MCF 10A (cell line): ENCODE results near the gene DNAH2. TPM values are rescaled to one million over a fixed set of nuclear protein-coding genes. Genes with fewer than 3 reads are reported as not detected.

ENCODE experiments used
- BruUV-seq: library from RNA; stranded (reverse); fragments of 400-500 nt; replicated peaks from 2 replicates; lab custom pipeline; 2021; lab: Mats Ljungman, UMichigan
- CTCF ChIA-PET: fragments of 300-600 bp; sonication (Branson Sonifier 250); formaldehyde crosslinking; extraction: SDS; loops from one replicate; lab custom pipeline; 2021; ENCODE audit warnings: antibody characterized with exemption, inconsistent platforms; lab: Yijun Ruan, JAX
- POLR2A ChIA-PET: fragments of 300-600, 350-650 bp; sonication (Branson Sonifier 250); formaldehyde crosslinking; extraction: SDS; loops from one replicate; lab custom pipeline; 2020; ENCODE audit warnings: antibody characterized with exemption, inconsistent platforms; lab: Yijun Ruan, JAX
- DNase-seq: peaks from one replicate; pipeline ENCODE4 v3.0.0-alpha.2; 2018; ENCODE audit not compliant: unreplicated experiment
- H3K27ac Mint-ChIP-seq: one replicate; pipeline ENCODE4 v1.8.0; 2022; ENCODE audit warnings: mild to moderate bottlenecking, low read depth, mixed read lengths; ENCODE audit not compliant: unreplicated experiment
- H3K27me3 Mint-ChIP-seq: one replicate; pipeline ENCODE4 v1.8.0; 2022; ENCODE audit warnings: mixed read lengths; ENCODE audit not compliant: insufficient read depth, unreplicated experiment
- H3K36me3 Mint-ChIP-seq: one replicate; pipeline ENCODE4 v1.8.0; 2022; ENCODE audit warnings: mild to moderate bottlenecking, moderate library complexity, mixed read lengths; ENCODE audit not compliant: insufficient read depth, unreplicated experiment
- H3K4me1 Mint-ChIP-seq: one replicate; pipeline ENCODE4 v1.8.0; 2022; ENCODE audit warnings: mixed read lengths; ENCODE audit not compliant: insufficient read depth, unreplicated experiment
- H3K4me3 Mint-ChIP-seq: one replicate; pipeline ENCODE4 v1.8.0; 2022; ENCODE audit warnings: mild to moderate bottlenecking, moderate library complexity, mixed read lengths; ENCODE audit not compliant: unreplicated experiment
- H3K9me3 Mint-ChIP-seq: one replicate; pipeline ENCODE4 v1.8.0; 2022; ENCODE audit warnings: mixed read lengths; ENCODE audit not compliant: unreplicated experiment
- CTCF ChIP-seq: fragments of 200-600 bp; IDR thresholded peaks from one replicate; pipeline ENCODE4 v1.8.0; 2022; ENCODE audit warnings: antibody characterized with exemption, mild to moderate bottlenecking; ENCODE audit not compliant: unreplicated experiment
- intact Hi-C: fragments of 100-400 bp; cut with micrococcal nuclease; formaldehyde crosslinking; loops from 2 replicates; pipeline ENCODE4 v1.14.1; 2022
- total RNA-seq: library from RNA; stranded (reverse); gene quantifications from 2 replicates; pipeline ENCODE4 v1.2.3, GENCODE V29; 2022

Gene DNAH2
- total RNA-seq, 1 experiment from 2014 or later = 0.12 TPM

DNA sequence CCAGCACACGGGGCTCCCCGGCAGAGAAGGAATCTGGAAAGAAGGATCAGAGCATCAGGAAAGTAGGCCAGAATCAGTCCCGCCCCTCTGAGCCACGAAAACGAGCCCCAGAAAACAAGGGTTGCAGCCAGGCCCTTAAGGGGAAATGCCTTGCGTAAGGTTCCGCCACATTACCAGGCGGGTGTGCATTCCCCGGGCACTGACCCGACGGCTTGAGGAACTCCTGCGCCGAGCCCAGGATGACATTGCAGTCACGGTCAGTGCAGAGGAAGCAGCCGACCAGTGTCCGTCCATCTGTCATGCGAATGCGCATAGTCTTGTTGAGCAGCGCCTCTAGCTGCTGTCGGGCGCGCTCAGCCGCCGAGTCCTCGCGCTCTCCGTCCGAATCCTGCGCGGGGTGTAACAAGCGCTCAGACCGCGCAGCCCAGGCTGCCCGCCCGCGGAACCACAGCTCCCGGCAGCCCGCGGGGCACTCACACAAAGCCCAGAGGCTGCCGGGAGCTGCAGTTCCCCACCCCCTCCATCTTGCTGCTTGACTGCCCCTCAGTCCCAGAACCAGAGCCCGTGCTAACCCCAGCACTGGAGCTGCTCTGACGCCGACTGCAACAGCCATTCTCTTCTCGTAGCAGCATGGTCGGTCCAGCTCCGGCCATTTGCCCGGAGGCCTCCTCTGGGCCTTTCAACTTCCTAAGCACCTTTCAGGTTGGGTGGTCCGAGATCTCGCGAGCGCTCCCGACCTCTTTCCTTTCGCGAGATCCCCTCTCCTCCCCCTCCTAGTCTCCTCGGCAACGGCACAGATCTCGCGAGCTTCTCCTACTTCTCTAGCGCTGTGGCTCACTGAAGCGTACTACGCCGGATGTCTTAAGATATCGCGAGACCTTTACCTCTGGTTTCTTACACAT is 139.5 kb downstream of the DNAH2 start, which contains the start of gene NAA38:
TSS of gene NAA38 (minus strand) at position 749 of the 902 bp plus-strand sequence. CDS start at position 653, 96 bp downstream.
- Mint-ChIP-seq H3K27ac (no peak within 1 kb of the TSS), H3K27me3 (no peaks in the 10 kb centered on the region), H3K36me3 (peaks cover 15% of the 10 kb centered on the region), H3K4me1 (peaks cover 7% of the 10 kb centered on the region), H3K9me3 (no peaks in the 10 kb centered on the region), H3K4me3 (no peak within 1 kb of the TSS)
- DNase-seq = peak; percentile 99
- POLR2A ChIA-PET = interaction anchor here (0.6 to 3.1 kb wide), 37 partner anchors 10 to 421 kb away, joined by 3 to 70 read pairs (median 4); partner anchors contain the start of genes ALOX12B, CD68, CHD3 and CNTROB
- peak; percentile 22 for TF ChIP-seq CTCF
- TSS peak; percentile 95 for BruUV-seq
- CTCF ChIA-PET = interaction anchor here (0.6 to 1.1 kb wide), 14 partner anchors 12 to 565 kb away, joined by 3 to 8 read pairs (median 4); partner anchors contain the start of gene RNF227
- intact Hi-C loops = loop anchor here (1.0 kb wide), 3 partner anchors 23 to 114 kb away; partner anchors contain the start of gene KDM6B

DNA sequence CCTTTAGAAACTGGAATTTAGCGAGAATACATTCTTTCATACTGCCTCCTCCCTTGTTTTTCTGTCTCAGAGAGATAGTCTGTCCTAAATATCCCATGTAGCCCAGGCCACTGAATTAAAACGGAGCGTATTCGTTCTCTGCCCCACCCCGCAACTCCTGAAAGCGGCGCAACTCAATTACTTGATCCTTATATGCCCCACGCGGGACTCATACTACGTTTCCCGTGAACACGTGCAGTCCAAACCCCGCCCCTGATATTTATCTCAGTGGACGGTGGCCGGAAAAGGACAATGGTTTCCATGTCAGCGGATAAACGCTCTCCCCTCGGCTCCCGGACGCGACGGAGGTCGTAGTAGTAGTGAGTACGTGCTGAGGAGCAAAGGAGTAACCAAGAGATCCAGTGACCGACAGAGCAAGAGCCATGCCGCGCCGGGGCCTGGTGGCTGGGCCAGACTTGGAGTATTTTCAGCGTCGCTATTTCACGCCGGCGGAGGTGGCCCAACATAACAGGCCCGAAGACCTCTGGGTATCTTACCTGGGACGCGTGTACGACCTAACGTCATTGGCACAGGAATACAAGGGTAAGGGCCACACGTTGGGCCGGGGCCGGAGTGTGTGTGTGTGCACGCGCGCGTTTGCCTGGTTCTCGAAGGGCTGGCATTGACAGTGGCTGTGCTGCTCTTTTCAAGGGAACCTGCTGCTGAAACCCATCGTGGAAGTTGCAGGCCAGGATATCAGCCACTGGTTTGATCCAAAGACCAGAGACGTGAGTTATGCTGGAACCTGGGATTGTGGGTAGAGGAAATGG is 140.4 kb downstream of the DNAH2 start, which contains the start of gene CYB5D1:
TSS of gene CYB5D1 (plus strand) at position 291 of the 809 bp plus-strand sequence. CDS start at position 423, 132 bp downstream.
- Mint-ChIP-seq H3K9me3 (no peaks in the 10 kb centered on the region), H3K4me1 (peaks cover 12% of the 10 kb centered on the region), H3K4me3 (no peak within 1 kb of the TSS), H3K36me3 (peaks cover 13% of the 10 kb centered on the region), H3K27me3 (no peaks in the 10 kb centered on the region), H3K27ac (no peak within 1 kb of the TSS)
- peak; percentile 94 for DNase-seq
- intact Hi-C loops = loop anchor here (1.0 kb wide), 2 partner anchors 24 to 36 kb away; partner anchors contain the start of gene KDM6B
- no TSS peak for BruUV-seq
- ChIA-PET CTCF (interaction anchor here (0.6 to 2.6 kb wide), 15 partner anchors 13 to 566 kb away, joined by 3 to 12 read pairs (median 4); partner anchors contain the start of gene RNF227), POLR2A (interaction anchor here (0.6 to 3.1 kb wide), 32 partner anchors 9 to 422 kb away, joined by 3 to 70 read pairs (median 5); partner anchors contain the start of genes CD68, CHD3, CNTROB and HES7)
- TF ChIP-seq CTCF = no peak

DNA sequence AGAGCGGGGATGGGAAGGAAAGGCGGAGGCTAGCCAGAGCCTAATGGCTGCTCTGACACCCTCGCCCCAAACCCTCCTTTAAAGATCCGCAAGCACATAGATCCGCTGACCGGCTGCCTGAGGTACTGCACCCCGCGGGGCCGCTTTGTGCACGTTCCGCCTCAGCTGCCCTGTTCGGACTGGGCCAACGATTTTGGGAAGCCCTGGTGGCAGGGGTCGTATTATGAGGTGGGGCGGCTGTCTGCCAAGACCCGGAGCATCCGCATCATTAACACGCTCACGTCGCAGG is 140.9 kb downstream of the DNAH2 start:
- Mint-ChIP-seq H3K4me3 (no peak overlapping the region), H3K27me3 (no peaks in the 10 kb centered on the region), H3K36me3 (peaks cover 12% of the 10 kb centered on the region), H3K4me1 (peaks cover 12% of the 10 kb centered on the region), H3K9me3 (no peaks in the 10 kb centered on the region), H3K27ac (no peak overlapping the region)
- BruUV-seq = TSS peak; percentile 25
- DNase-seq = peak; percentile 56
- ChIA-PET CTCF (interaction anchor here (0.8 to 6.8 kb wide), 8 partner anchors 18 to 199 kb away, joined by 3 to 70 read pairs (median 6); partner anchors contain the start of gene CHD3), POLR2A (interaction anchor here (0.6 to 3.1 kb wide), 9 partner anchors 11 to 183 kb away, joined by 3 to 14 read pairs (median 5); partner anchors contain the start of genes CNTROB, RNF227 and TRAPPC1)
- intact Hi-C loops = no loop called here
- TF ChIP-seq CTCF = peak; percentile 59
